ENCODE data around the gene FSTL4.
"Not testable (repeated sequence)": the region's sequence is repeated elsewhere in the genome, so short reads cannot be mapped to it uniquely, and the experiment has no call there.

The FSTL4 gene

DNA sequence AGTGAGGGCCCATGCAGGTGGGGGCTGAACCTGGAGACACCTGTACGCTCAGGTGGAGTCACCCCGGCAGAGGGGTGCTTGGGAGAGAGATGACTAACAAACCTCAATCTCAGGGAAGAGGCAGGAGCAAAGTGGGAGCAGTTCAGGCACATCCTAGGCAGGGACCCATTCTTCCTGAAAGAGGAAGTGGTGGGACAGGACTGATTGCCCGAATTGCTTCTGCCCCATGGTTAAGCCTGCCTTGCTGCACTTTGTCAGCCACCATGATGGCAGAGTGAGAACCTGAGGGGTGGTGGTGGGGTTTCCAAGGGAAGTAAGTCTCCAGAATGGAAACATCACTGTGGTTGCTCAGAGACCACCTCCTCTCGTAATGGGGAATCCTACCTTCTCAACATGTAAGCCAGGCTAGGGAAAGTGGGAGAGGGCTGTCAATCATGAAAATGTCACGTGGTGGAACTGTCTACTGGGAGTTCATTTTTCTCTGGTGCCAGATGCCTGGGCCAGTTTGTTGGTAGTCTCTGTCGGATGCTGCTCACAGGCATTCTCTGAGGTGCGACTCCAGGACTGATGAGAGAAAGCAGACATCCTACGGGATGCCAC lies 410.2 kb downstream of the FSTL4 start:
- DNase-seq, result no peak

- no peak for DNase-seq
Measured at GRCh38 chr5:133201310-133201709, 411.0 kb downstream of the FSTL4 start.

GRCh38 chr5:133200256-133200655 lies 412.1 kb downstream of the FSTL4 start:
- DNase-seq, result no peak

- DNase-seq, result no peak
Measured at GRCh38 chr5:133199417-133200178, 412.7 kb downstream of the FSTL4 start.

DNA sequence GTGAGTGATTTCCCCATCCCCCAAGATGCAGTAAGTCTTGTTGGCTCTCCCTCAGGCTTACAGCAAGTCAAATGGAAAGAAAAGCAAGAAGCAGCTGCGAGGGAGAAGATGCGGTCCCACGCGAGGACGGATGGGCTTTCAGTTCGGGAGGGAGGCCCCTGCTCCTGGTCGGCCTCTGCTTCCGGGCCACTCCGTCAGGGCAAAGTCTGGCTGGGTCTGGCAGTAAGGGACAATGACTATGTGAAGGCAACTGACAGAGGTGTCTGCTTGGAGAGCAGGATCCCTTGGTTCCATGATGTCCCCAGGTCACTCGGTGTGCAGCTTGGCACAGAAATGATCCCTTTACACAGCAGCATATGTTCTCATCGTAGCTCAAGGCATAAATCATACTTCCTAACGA lies 413.8 kb downstream of the FSTL4 start:
- DNase-seq, result no peak

DNA sequence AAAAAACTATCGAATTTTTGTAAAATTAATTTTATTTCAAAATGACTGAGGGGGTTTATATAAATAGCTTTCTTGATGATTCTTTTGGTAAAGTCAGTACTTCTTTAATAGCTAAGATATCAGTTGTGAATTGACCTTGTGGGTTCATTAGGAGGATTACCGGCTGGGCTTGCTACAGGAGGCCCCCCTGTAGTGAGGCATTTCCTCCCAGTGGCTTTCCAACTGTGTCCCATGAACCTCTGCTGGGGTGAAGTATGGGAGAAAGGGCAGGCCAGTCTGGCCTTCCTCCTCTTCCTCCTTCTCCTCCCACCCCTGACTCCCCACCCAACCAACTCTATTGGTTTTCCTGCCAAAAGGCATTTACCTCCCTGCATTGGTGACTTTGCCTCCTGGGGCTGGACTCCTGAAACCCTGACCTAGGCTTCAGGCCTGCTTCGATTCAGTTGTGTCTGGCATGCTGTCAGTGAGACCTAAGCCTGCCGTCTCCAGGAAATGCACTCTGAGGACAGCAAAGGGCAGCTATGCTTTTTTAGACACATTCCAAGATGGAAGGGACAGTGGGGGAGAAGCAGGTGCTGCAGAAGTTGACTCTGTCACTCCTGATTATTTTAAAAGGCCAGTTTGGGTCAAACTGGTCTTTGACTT lies 415.8 kb downstream of the FSTL4 start:
- DNase-seq, result no peak

DNA sequence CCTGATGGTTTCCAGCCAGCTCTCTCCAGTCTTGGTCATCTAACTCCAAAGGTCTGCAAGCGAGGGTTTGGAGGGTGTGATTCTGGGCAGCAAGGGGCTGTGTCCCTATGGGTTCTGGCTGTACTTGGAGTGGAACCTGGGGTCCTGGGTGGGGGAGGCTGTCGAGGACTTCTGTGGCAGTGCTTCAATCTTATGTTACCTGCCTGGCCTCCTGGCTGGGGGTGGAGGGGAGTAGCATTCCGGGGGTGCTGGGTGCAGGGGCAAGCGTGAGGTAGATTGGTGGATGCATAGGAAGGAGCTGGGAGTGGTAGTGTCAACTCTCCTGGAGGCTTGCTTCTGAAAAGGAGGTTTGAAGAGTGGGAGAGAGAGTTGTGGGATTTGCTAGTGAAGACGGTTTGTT lies 417.1 kb downstream of the FSTL4 start:
- DNase-seq, result no peak

DNA sequence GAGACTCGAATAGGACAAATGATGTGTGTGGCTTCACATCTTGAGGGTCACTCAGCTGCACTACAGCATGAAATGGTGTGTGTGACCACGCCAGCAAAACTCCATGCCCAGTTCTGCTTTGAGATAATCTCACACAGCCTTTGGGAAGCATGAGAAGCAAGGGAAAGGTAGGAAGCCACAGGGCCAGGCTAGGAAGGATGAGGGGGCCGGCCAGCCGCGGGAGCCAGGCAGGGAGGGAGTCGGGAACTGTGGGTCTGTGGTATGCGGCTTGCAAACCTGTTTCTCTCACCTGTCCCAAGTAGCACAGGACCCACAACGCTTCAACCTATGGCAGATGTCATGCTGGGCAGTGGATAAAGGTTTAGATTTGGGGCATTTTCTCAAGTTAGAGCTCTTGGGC lies 418.5 kb downstream of the FSTL4 start:
- DNase-seq, result no peak

- no peak for DNase-seq
Measured at GRCh38 chr5:133192716-133193115, 419.6 kb downstream of the FSTL4 start.

DNA sequence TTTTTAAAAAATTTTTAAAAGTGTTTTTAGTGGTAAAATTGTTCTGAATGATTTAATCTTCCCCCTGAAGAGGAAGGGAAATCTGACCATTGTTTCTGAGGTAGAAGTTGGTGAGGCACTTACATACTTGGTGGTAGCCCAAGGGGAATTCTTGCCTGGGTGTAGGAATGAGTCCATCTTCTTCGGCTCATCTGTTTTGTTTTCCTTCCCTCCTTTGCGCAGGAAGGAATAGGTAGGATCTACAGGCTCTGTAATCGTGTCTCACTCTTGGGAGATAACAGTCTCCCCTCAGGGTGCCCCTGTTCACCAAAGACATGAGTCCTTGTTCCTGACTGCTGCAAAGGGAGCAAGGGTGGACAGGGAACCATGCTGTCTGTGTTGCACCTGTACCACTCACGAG lies 422.5 kb downstream of the FSTL4 start:
- no peak for DNase-seq

- DNase-seq, result no peak
Measured at GRCh38 chr5:133179405-133179804, 432.9 kb downstream of the FSTL4 start.

GRCh38 chr5:133170756-133171387 lies 441.5 kb downstream of the FSTL4 start:
- not testable (repeated sequence) for DNase-seq

DNA sequence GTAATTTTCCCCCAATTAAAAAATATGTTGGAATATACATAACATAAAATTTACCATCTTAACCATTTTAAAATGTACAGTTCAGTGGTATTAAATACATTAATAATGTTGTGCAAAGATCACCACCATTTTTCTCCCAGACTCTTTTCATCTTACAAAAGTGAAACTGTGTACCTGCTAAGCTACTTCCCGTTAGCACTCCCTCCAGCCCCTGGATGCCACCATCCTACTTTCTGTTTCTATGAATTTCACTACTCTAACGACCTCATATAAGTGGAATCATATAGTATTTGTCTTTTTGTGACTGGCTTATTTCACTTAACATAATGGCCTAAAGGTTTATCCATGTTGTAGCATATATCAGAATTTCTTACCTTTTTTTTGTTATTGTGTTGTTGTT lies 447.6 kb downstream of the FSTL4 start:
- no peak for DNase-seq

- no peak for DNase-seq
Measured at GRCh38 chr5:133163839-133164238, 448.5 kb downstream of the FSTL4 start.

DNA sequence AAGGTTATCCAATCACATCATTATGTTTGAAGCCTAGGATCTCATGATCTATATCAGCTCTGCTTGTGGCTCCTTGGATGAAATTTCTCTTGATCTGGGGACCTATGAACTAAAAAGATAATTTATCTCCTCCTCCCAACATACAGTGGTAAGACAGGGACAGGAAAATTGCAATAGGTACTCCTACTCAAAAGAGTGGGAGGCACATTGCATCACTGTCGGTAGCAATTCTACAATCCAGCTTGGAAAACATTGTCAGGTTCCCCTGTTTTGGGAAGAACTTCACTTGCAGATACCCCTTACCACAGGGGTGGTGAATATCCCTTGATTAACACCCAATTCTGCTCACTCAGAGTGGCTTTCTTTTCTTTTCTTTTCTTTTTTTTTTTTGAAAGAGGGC lies 452.8 kb downstream of the FSTL4 start:
- DNase-seq, result no peak

DNA sequence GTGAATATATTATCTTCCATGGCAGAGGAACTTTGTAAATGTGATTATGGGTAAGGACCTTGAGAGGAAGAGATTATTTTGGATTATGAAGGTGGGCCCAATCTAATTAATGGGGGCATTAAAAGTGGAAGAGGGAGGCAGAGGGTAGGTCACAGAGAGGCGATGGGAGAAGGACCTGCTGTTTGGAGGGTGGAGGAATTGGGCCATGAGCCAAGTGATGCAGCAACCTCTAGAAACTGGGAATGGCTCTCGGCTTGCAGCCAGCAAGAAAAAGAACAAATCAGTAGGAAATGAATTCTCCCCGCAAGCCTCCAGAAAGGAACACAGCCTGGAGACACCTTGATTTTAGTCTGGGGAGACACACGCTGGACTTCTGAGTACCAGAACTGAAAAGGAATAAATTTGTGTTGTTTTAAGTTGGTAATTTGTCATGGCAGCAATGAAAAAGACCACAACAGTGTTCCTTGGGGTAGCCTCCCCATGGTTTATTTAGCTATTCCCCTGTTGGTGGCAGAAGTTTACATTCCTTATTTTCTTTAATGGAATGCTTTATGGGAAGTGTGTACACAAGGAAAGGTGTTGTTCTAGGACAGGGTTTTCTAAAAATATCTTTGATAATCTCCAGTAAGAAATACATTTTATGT lies 456.9 kb downstream of the FSTL4 start:
- no peak for DNase-seq

- DNase-seq, result no peak
Measured at GRCh38 chr5:133154274-133155075, 457.9 kb downstream of the FSTL4 start.

GRCh38 chr5:133150909-133151544 lies 461.3 kb downstream of the FSTL4 start:
- no peak for DNase-seq

DNA sequence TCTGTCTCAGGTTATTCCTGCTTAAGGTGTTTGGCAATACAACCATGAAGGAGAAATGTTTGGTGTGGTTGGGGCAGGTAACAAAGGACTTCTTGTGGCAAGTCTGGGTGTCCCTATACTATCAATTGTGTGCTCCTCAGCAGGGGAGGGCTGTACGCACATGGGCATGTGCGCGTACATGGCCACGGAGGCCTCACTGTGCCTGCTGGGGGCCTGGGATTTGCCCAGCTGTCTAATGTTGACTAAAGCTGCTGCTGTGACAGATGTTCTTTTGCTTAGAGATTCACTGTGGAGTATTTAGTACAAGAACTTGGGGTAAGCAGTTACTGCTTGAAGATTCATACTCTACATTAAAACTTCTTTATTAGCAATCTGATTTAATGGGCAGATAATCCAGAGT lies 463.0 kb downstream of the FSTL4 start:
- DNase-seq, result no peak

DNA sequence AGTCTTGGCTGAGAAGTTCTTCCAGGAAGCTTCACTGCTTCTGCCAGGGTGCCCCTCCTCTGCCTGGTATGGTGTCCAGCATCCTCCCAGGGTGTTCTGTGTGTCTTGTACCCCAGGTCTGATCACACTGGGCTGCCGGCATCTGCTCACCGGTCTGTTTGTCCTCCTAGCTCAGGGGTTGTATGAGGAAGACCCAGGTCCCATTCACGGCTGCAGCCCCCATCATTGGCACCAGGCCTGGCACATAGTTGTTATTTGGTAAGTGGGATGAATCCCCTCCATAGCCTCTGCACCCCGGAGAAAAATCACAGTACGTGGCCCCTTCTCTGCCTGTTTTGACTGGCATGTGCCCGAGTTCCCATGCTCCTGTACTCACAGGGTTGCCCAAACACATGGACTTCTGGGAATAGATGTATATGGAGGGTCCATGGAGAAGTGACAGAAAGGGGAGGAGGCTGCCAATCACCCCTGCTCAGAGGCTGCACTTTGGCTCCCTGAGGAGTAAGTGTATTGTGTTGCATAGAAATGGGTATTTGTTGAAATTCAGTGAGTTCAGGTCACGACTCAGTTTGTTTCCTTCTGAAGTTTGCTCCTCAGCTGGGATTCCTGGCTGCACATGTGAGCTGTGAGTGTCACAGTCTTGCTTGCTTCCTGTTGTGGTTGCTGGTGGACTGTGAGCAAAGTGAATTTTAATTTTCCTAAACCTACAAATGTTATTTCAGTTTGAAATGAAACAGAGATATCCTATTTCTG lies 464.4 kb downstream of the FSTL4 start:
- DNase-seq, result no peak

DNA sequence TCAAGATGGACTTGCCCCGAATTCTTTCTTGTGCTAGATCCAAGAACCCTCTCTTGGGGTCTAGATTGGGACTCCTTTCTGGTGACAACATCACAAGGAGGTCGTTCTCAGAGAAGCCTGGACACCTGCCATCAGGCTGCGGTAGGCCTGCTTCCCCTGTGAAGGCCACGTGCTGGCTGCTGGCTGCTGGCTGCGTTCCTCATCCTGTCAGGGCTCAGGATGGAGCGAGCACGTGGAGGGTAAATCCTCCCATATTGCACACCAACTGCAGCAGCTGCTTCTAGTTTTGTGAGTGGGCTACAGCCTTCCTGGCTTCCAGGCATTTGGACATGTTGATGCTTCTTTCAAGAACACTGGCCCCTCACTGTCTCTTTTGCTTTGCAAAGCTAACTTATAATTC lies 464.9 kb downstream of the FSTL4 start:
- DNase-seq, result no peak
